Fibroblast of gingiva (primary cell): Measurements from ENCODE around the gene ATP2B3.

Experiments used
- DNase-seq: peaks from one replicate; pipeline ENCODE4 v3.0.0-alpha.2; 2011; ENCODE audit warnings: low read depth

ATP2B3 gene

DNA sequence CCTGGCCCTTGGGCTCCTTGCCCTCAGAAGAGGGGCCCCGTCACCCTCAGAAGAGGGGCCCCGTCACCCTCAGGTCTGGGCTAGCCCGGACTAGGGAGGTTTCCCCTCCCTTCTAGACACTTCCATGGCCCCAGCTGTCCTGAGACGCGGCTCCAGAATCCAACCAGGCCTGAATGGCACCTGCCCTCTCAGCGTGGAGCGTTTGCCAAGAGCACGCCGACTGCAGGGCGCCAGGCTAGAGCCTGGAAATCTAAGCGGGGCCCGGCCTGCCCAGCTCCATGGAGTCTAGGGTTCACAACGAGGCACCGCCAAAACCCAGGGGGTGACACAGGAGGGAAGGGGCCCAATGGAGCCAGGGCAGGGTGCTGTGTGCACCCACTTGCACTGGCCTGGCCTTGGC, 7.8 kb upstream of the ATP2B3 start:
- DNase-seq: no peak

GRCh38 chrX:153510383-153510782, 7.1 kb upstream of the ATP2B3 start:
- no peak for DNase-seq

DNA sequence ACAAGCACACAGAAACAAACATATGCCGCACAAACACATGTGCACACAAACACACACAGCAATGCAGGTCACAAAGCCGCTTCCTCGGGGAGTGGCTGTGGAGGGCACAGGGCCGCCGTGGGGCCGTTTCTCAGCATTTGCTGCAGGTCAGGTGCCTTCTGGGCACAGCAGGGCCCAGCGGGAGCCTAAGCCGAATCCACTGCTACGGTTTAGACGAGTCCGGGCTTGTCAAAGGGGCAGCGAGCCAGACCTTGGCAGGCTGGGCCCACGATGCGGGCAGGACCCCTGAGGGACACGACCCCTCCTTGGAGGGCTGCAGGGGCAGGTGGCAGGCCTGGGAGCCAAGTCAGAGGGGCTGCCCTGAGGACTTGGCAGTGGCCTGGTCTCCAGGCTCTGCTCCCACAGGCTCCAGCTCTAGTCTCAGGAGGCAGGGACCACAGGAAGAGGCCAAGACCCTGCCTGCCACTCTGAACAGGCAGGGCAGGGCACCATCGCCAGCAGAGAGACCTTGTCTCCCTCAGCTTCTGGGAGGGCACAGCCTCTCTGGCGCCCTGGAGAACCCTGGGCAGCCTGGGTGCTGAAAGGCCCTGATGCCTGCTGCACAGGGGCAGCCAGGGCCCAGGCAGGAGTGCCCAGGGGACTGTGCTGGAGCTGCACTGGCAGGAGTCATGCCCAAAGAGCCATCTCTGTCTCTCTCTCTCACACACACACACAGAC, 5.5 kb upstream of the ATP2B3 start:
- no peak for DNase-seq

GRCh38 chrX:153512501-153512893, 4.9 kb upstream of the ATP2B3 start:
- no peak for DNase-seq

DNA sequence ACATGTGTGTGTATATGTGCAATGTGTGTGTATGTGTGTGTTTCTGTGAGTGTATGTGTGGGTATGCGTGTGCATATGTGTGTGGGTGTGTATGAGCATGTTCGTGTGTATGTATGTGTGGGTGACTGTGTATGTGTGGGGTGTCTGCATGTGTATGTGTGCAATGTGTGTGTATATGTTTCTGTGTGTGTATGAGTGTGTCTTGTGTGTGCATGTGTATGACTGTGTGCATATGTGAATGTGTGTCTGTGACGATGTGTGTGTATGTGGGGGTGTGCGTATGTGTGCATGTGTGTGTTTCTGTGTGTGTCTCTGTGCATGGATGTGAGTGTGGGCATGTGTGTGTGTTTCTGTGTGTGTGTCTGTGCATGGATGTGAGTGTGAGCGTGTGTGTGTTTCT, 4.2 kb upstream of the ATP2B3 start:
- DNase-seq: no peak

DNA sequence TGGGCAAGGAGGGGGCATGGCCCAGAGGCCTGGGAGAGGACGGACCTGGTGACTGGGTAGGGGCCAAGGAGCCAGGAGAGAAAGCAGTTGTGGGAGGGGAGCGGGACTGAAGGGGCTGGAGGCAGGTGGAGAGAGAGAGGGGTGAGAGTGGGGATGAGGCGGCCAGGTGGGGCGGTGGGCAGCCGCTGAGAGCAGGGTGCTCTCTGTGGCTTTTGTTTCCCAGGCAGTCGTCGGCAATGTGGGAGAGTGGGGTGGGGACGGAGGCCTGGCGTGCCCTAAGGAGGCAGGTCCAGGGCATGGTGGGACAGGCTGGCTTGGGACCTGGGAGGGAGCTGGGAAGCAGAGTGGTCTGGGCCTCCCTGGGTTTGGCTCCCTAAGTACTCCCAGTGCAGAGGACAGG, 3.2 kb upstream of the ATP2B3 start:
- no peak for DNase-seq

- no peak for DNase-seq
These were observed 2.0 kb upstream of the ATP2B3 start for GRCh38 chrX:153515435-153515834.

GRCh38 chrX:153516073-153516472, 1.4 kb upstream of the ATP2B3 start:
- no peak for DNase-seq

DNA sequence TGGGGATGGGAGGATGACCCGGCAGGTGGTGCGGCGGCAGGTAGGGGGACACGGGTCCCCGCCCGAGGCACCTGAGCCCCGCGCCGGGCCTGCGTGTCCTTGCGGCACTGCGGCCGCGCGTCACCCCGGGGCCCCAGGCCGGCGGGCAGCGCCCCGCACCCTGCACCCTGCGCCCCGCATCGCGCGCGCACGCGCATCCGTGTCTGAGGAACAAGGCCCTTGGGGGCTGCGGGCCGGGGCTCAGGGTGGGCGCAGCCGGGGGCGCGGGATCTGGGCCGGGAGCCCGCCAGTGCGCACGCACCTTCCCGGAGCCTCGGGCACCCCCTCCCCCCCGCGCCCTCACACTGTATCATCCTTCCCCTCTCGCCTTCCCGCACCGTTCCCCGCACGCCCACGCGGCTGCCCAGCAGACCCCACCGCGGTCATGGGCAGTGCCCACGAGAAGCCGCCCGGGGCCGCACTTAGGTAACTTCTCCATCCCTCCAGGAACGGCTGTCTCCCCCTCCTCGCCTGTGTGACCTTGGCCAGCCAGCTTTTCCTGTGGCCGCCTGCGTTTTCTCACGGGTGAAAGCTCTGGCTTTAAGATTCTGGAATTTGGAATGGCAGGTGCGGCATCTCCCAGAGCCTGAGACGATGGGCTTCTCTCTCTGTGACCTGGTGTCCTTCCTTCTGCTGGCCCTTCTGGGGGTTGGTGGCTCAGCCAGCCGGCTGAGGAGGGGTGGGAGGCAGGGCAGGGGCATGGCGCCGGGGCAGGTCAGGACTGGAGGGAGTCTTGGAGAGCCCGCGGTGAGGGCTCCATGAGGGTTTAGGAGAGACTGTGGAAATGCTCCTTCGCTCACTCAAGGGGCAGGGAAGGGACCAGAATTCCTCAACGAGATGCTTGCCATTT, 748 bp downstream of the ATP2B3 start:
- DNase-seq: no peak

- DNase-seq: no peak
These were observed 2.3 kb downstream of the ATP2B3 start for GRCh38 chrX:153519569-153520286.

- DNase-seq: no peak
These were observed 3.0 kb downstream of the ATP2B3 start for GRCh38 chrX:153520287-153520917.

GRCh38 chrX:153521034-153521433, 3.6 kb downstream of the ATP2B3 start:
- DNase-seq: no peak

GRCh38 chrX:153522259-153522658, 4.8 kb downstream of the ATP2B3 start:
- DNase-seq: no peak

- no peak for DNase-seq
These were observed 5.8 kb downstream of the ATP2B3 start for GRCh38 chrX:153523269-153523668.

DNA sequence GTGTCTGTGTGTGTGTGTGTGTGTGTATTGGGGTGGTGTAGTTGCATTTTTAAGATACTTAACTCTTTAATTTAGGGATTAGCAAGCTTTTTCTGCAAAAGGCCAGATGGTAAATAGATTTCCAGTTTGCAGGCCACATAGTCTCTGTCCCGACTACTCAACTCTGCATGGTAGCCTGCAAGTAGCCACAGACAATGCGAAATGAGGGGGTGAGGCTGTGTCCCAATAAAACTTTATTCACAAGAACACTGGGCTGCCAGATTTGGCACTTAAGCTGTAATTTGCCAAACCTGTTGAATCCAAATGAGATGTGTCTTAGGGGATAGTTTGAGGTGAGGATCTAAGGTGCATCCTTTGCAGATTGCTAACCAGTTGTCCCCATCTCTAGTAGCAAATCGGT, 6.8 kb downstream of the ATP2B3 start:
- DNase-seq: no peak

- DNase-seq: no peak
These were observed 8.0 kb downstream of the ATP2B3 start for GRCh38 chrX:153525451-153525850.

GRCh38 chrX:153526042-153526441, 8.6 kb downstream of the ATP2B3 start:
- DNase-seq: no peak

- DNase-seq: no peak
These were observed 9.4 kb downstream of the ATP2B3 start for GRCh38 chrX:153526801-153527200.

DNA sequence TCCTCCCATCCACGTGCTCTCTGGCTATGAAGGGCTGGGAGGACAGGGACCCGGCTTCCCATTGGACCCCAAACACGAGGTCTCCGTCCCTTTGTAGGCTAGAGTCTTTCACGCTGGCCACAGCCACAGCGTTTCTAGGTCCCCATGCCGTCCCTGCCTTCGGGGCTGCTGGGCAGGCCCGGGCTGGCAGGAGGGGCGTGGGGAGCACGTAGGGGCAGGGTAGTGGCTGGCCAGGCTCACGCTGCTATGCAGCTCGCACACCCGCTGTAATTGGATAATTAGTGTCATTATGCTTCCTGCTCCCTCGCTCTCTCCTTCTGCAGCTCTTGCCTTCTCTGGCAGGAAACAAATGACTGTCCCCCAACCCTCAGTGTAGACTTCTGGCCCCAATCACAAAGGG, 9.8 kb downstream of the ATP2B3 start:
- no peak for DNase-seq

DNA sequence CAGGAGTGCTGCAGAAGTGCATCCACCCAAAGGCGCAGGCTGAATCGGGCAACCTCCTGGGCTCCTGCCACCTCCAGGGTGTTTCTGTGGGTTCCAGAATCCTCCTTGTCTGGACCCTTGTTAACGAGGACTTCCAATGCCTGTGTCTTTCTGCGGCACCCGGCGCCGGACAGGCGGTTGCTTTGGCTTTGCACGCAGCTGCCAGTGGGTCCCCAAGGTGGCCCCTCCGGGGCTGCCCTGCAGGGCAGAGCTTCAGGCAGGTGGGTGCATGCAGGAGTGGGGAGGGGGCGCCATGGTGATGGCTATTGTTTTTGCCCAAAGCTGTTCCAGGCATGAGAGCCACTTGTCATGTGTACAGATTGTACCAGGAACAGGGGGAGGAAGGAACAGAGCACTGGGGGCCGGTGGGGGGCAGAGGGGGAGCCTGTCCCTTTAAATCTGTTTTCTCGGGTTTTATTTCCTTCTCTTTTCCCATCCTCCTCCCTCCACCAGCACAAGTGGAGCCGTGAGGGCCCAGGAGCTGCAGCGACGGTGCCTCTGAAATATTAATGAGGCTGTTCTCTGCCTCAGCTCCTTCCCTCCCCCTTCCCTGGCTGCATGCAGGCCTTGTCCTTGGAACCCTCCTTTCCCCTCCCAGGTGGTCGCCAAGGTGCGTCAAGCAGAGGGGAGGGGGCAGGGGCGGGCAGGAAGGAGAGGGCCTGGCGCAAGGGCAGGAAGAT, 13.1 kb downstream of the ATP2B3 start:
- DNase-seq: no peak

GRCh38 chrX:153533091-153533490, 15.6 kb downstream of the ATP2B3 start:
- no peak for DNase-seq

- no peak for DNase-seq
These were observed 19.6 kb downstream of the ATP2B3 start for GRCh38 chrX:153537080-153537479.
